ENCODE results near the gene METTL4. TPM values are rescaled to one million over a fixed set of nuclear protein-coding genes. Genes with fewer than 3 reads are reported as not detected.

The METTL4 gene
- polyA plus RNA-seq, 1 donor from 2014 or later = 12.7 TPM

DNA sequence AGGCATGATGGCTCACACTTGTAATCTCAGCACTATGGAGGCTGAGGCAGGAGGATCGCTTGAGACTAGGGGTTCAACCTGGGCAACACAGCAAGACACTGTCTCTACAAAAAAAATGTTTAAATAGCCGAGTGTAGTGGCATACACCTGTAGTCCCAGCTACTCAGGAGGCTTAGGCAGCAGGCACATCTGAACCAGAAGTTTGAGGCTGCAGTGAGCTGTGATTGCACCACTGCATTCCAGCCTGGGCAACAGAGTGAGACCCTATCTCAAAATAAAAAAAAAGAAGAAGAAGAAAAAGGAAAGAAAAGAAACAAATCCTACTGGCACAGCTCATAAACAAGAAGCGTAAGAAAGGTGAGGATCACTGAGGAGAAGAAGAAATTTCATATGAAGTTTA, 19.9 kb downstream of the METTL4 start:
- no peak overlapping the region for H2AFZ ChIP-seq (ENCODE audit: low read depth, low read length)
- no peak overlapping the region for H3K4me2 ChIP-seq (ENCODE audit: low read length)
- no peaks in the 10 kb centered on the region for H3K9me3 ChIP-seq (ENCODE audit: low read length)
- H3K4me3 ChIP-seq (ENCODE audit: low read length) = no peak overlapping the region
- no peak overlapping the region for H3K9ac ChIP-seq (ENCODE audit: low read length)
- H3K9me2 ChIP-seq (ENCODE audit: insufficient read depth, low read length) = no peaks in the 10 kb centered on the region
- TF ChIP-seq SMC3 (conservative IDR thresholded peaks at IDR 0.05; ENCODE audit: poor library complexity) (no peak), EP300 (conservative IDR thresholded peaks at IDR 0.05; ENCODE audit: poor library complexity, severe bottlenecking) (no peak), POLR2AphosphoS5 (IDR thresholded peaks at IDR 0.05) (no peak), TAF1 (IDR thresholded peaks at IDR 0.05; ENCODE audit: low read depth) (no peak), RAD21 (conservative IDR thresholded peaks at IDR 0.05) (no peak), MXI1 (conservative IDR thresholded peaks at IDR 0.05; ENCODE audit: poor library complexity, severe bottlenecking) (no peak), EZH2 (IDR thresholded peaks at IDR 0.05; ENCODE audit: borderline replicate concordance, insufficient read depth, low read length, poor library complexity, severe bottlenecking) (no peak)
- TF ChIP-seq, protein P1, sequence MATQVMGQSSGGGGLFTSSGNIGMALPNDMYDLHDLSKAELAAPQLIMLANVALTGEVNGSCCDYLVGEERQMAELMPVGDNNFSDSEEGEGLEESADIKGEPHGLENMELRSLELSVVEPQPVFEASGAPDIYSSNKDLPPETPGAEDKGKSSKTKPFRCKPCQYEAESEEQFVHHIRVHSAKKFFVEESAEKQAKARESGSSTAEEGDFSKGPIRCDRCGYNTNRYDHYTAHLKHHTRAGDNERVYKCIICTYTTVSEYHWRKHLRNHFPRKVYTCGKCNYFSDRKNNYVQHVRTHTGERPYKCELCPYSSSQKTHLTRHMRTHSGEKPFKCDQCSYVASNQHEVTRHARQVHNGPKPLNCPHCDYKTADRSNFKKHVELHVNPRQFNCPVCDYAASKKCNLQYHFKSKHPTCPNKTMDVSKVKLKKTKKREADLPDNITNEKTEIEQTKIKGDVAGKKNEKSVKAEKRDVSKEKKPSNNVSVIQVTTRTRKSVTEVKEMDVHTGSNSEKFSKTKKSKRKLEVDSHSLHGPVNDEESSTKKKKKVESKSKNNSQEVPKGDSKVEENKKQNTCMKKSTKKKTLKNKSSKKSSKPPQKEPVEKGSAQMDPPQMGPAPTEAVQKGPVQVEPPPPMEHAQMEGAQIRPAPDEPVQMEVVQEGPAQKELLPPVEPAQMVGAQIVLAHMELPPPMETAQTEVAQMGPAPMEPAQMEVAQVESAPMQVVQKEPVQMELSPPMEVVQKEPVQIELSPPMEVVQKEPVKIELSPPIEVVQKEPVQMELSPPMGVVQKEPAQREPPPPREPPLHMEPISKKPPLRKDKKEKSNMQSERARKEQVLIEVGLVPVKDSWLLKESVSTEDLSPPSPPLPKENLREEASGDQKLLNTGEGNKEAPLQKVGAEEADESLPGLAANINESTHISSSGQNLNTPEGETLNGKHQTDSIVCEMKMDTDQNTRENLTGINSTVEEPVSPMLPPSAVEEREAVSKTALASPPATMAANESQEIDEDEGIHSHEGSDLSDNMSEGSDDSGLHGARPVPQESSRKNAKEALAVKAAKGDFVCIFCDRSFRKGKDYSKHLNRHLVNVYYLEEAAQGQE (IDR thresholded peaks at IDR 0.05; ENCODE audit: borderline replicate concordance) = no peak
- TF ChIP-seq, protein P2, sequence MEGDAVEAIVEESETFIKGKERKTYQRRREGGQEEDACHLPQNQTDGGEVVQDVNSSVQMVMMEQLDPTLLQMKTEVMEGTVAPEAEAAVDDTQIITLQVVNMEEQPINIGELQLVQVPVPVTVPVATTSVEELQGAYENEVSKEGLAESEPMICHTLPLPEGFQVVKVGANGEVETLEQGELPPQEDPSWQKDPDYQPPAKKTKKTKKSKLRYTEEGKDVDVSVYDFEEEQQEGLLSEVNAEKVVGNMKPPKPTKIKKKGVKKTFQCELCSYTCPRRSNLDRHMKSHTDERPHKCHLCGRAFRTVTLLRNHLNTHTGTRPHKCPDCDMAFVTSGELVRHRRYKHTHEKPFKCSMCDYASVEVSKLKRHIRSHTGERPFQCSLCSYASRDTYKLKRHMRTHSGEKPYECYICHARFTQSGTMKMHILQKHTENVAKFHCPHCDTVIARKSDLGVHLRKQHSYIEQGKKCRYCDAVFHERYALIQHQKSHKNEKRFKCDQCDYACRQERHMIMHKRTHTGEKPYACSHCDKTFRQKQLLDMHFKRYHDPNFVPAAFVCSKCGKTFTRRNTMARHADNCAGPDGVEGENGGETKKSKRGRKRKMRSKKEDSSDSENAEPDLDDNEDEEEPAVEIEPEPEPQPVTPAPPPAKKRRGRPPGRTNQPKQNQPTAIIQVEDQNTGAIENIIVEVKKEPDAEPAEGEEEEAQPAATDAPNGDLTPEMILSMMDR (IDR thresholded peaks at IDR 0.05; ENCODE audit: poor library complexity, severe bottlenecking) = no peak
- no peaks in the 10 kb centered on the region for H3K79me2 ChIP-seq (replicated peaks; ENCODE audit: insufficient read depth, low read length)
- H3K27me3 ChIP-seq (ENCODE audit: insufficient read depth, low read depth, low read length) = no peaks in the 10 kb centered on the region
- H3K36me3 ChIP-seq (ENCODE audit: insufficient read depth, low read length) = no peaks in the 10 kb centered on the region
- H3F3A ChIP-seq (ENCODE audit: insufficient read depth, low read length, poor library complexity, severe bottlenecking) = no peaks in the 10 kb centered on the region
- H3K27ac ChIP-seq (ENCODE audit: low read length) = no peak overlapping the region
- no peaks in the 10 kb centered on the region for H4K20me1 ChIP-seq (ENCODE audit: insufficient read depth)

DNA sequence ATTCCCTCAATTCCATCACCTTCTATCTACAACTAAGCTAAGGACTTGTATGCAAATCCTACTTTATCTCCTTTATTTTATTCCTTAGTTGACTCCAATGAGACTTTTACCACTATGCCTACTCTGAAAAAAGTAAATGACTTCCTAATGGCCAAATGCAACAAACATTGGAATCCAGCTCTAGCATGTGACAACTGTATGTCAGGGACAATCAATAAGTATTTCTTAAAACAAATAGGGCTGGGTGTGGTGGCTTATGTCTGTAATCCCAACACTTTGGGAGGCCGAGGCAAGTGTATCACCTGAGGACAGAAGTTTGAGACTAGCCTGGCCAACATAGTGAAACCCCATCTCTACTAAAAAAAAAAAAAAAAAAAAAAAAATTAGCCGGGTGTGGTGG, 21.8 kb downstream of the METTL4 start:
- Histone ChIP-seq H4K20me1 (ENCODE audit: insufficient read depth) (no peaks in the 10 kb centered on the region), H3F3A (ENCODE audit: insufficient read depth, low read length, poor library complexity, severe bottlenecking) (no peaks in the 10 kb centered on the region)
- TF ChIP-seq, protein P2 (IDR thresholded peaks at IDR 0.05; ENCODE audit: poor library complexity, severe bottlenecking) = no peak
- TF ChIP-seq TAF1 (IDR thresholded peaks at IDR 0.05; ENCODE audit: low read depth) (no peak), EZH2 (IDR thresholded peaks at IDR 0.05; ENCODE audit: borderline replicate concordance, insufficient read depth, low read length, poor library complexity, severe bottlenecking) (no peak), SMC3 (conservative IDR thresholded peaks at IDR 0.05; ENCODE audit: poor library complexity) (no peak), RAD21 (conservative IDR thresholded peaks at IDR 0.05) (no peak), EP300 (conservative IDR thresholded peaks at IDR 0.05; ENCODE audit: poor library complexity, severe bottlenecking) (no peak), POLR2AphosphoS5 (IDR thresholded peaks at IDR 0.05) (no peak), MXI1 (conservative IDR thresholded peaks at IDR 0.05; ENCODE audit: poor library complexity, severe bottlenecking) (no peak)
- TF ChIP-seq, protein P1 (IDR thresholded peaks at IDR 0.05; ENCODE audit: borderline replicate concordance) = no peak

More for the DNA sequence above, 21.8 kb downstream of the METTL4 start:
- Histone ChIP-seq H3K79me2 (replicated peaks; ENCODE audit: insufficient read depth, low read length) (no peaks in the 10 kb centered on the region), H3K9ac (ENCODE audit: low read length) (no peak overlapping the region), H3K27ac (ENCODE audit: low read length) (no peak overlapping the region), H3K36me3 (ENCODE audit: insufficient read depth, low read length) (no peaks in the 10 kb centered on the region), H3K27me3 (ENCODE audit: insufficient read depth, low read depth, low read length) (no peaks in the 10 kb centered on the region), H3K9me2 (ENCODE audit: insufficient read depth, low read length) (no peaks in the 10 kb centered on the region), H2AFZ (ENCODE audit: low read depth, low read length) (no peak overlapping the region), H3K4me2 (ENCODE audit: low read length) (no peak overlapping the region), H3K9me3 (ENCODE audit: low read length) (no peaks in the 10 kb centered on the region), H3K4me3 (ENCODE audit: low read length) (no peak overlapping the region)

Data from neural cell (in vitro differentiated cells).